Common myeloid progenitor, CD34-positive (primary cell): ENCODE results near the gene SYMPK.

Source experiments
- CTCF ChIA-PET: fragments of 350-600 bp; sonication (Branson Sonifier 250); formaldehyde crosslinking; loops from one replicate; lab custom pipeline; 2021; ENCODE audit warnings: antibody characterized with exemption; lab: Charles Lee
- POLR2A ChIA-PET: fragments of 350-600 bp; sonication (Branson Sonifier 250); formaldehyde crosslinking; loops from one replicate; lab custom pipeline; 2021; ENCODE audit warnings: antibody characterized with exemption; lab: Charles Lee
- DNase-seq, 3 donors: peaks; one replicate each; pipeline versions ENCODE4 v3.0.0 to v3.0.0-alpha.2; 2013
- H3K27ac ChIP-seq, 2 experiments: 1 replicate in 1 of 2; 2 replicates in 1 of 2; pipeline ENCODE4 v1.7.0; 2013; ENCODE audit warnings: inconsistent platforms in 2 of 2, low read length in 2 of 2, mild to moderate bottlenecking in 2 of 2, low read depth in 1 of 2, moderate library complexity in 1 of 2; ENCODE audit not compliant: severe bottlenecking in 2 of 2, insufficient read depth in 1 of 2, poor library complexity in 1 of 2
- H3K27me3 ChIP-seq, 5 experiments: replicated peaks in 2 of 5; 1 replicate in 3 of 5; 2 replicates in 2 of 5; pipeline versions ENCODE4 v1.6.1 to v1.7.0; 2013; ENCODE audit warnings: low read length in 4 of 5, mild to moderate bottlenecking in 2 of 5, moderate library complexity in 2 of 5, inconsistent platforms in 1 of 5; ENCODE audit not compliant: insufficient read depth in 5 of 5, control insufficient read depth in 4 of 5
- H3K36me3 ChIP-seq, 4 experiments: 1 replicate in 2 of 4; 2 replicates in 2 of 4; pipeline versions ENCODE4 v1.6.1 to v1.7.0; 2013; ENCODE audit warnings: low read length in 3 of 4, control low read depth in 1 of 4, mild to moderate bottlenecking in 1 of 4; ENCODE audit not compliant: control insufficient read depth in 4 of 4, insufficient read depth in 4 of 4
- H3K4me1 ChIP-seq, 4 experiments: 1 replicate in 3 of 4; 2 replicates in 1 of 4; pipeline versions ENCODE4 v1.6.1 to v1.7.1; 2013; ENCODE audit warnings: low read length in 3 of 4, mild to moderate bottlenecking in 3 of 4, control low read depth in 1 of 4, inconsistent platforms in 1 of 4, moderate library complexity in 1 of 4; ENCODE audit not compliant: control insufficient read depth in 4 of 4, insufficient read depth in 4 of 4; ENCODE audit errors: control extremely low read depth in 1 of 4
- H3K4me3 ChIP-seq, 7 experiments: 1 replicate in 4 of 7; 2 replicates in 3 of 7; pipeline versions ENCODE4 v1.5.1 to v1.7.0; 2013; ENCODE audit warnings: mild to moderate bottlenecking in 7 of 7, low read length in 6 of 7, moderate library complexity in 6 of 7, inconsistent platforms in 2 of 7, low read depth in 2 of 7, control low read depth in 1 of 7; ENCODE audit not compliant: insufficient read depth in 4 of 7, control insufficient read depth in 1 of 7; ENCODE audit errors: extremely low read depth in 1 of 7
- H3K9me3 ChIP-seq, 5 experiments: 1 replicate in 4 of 5; 2 replicates in 1 of 5; pipeline versions ENCODE4 v1.6.1 to v1.7.1; 2013; ENCODE audit warnings: low read length in 4 of 5, mild to moderate bottlenecking in 2 of 5, inconsistent platforms in 1 of 5, low read depth in 1 of 5, moderate library complexity in 1 of 5; ENCODE audit not compliant: control insufficient read depth in 4 of 5, insufficient read depth in 2 of 5; ENCODE audit errors: control extremely low read depth in 1 of 5
- WGBS: methylation state at CpG from one replicate; pipeline ENCODE4 v1.1.5; 2013; ENCODE audit not compliant: insufficient coverage; 5-methylcytosine and 5-hydroxymethylcytosine counted together

Gene SYMPK

GRCh38 chr19:45765702-45766295, 97.1 kb downstream of the SYMPK start:
- Histone ChIP-seq H3K9me3 (no peaks in the 10 kb centered on the region), H3K36me3 (no peaks in the 10 kb centered on the region), H3K27me3 (peaks cover 0 to 59% (median 13%) of the 10 kb centered on the region in 5 experiments), H3K4me3 (no peak overlapping the region), H3K4me1 (peaks cover 0 to 35% (median 27%) of the 10 kb centered on the region in 4 experiments), H3K27ac (no peak overlapping the region)
- ChIA-PET POLR2A (no interaction called here), CTCF (no interaction called here)
- no peak for DNase-seq
- 95% methylated on average over 19 of the region's 23 CpGs for WGBS
